Peyer's patch (tissue), 4 donors: ENCODE data around the gene TH. TPM values are rescaled to one million over a fixed set of nuclear protein-coding genes. Genes with fewer than 3 reads are reported as not detected.

ENCODE experiments used
- DNase-seq, 3 donors: peaks; one replicate each; pipeline ENCODE4 v3.0.0-alpha.2; 2017 to 2019
- H3K27ac ChIP-seq, 4 donors: fragments of 200-600 bp; sonication (generic); one replicate each; pipeline ENCODE4 v1.5.1; 2016 to 2019
- H3K27me3 ChIP-seq, 2 donors: fragments of 200-600 bp; sonication (generic); one replicate each; pipeline ENCODE4 v1.5.1; 2019
- H3K36me3 ChIP-seq, 3 donors: fragments of 200-600 bp; sonication (generic); one replicate each; pipeline ENCODE4 v1.5.1; 2016 to 2019
- H3K4me1 ChIP-seq, 4 donors: fragments of 200-600 bp; sonication (generic); one replicate each; pipeline ENCODE4 v1.5.1; 2016 to 2019
- H3K4me3 ChIP-seq, 4 donors: fragments of 200-600 bp; sonication (generic); 1 replicate in 3 of 4; 2 replicates in 1 of 4; pipeline ENCODE4 v1.5.1; 2016 to 2019; ENCODE audit warnings: mild to moderate bottlenecking in 1 of 4
- H3K9me3 ChIP-seq, 4 donors: fragments of 200-600 bp; sonication (generic); one replicate each; pipeline ENCODE4 v1.5.1; 2016 to 2019; ENCODE audit warnings: mild to moderate bottlenecking in 1 of 4
- POLR2A ChIP-seq, 2 donors: fragments of 450-650 bp; IDR thresholded peaks; one replicate each; pipeline ENCODE4 v1.5.1; 2017; ENCODE audit warnings: antibody characterized with exemption in 2 of 2, mild to moderate bottlenecking in 2 of 2, moderate library complexity in 2 of 2
- total RNA-seq, 4 donors: library from RNA; depleted of rRNA; stranded (reverse); fragments of >200 nt; gene quantifications; one replicate each; pipeline ENCODE4 v1.1.0, GENCODE V29; 2016
- TF ChIP-seq, protein P1 (sequence below), 6 experiments: fragments of 450-650 bp in 4 of 6; fragments of 200-600 bp in 2 of 6; sonication (generic) in 1 of 6; IDR thresholded peaks; one replicate each; pipeline ENCODE4 v1.5.1; 2017 to 2019; ENCODE audit warnings: antibody characterized with exemption in 6 of 6, mild to moderate bottlenecking in 3 of 6, moderate library complexity in 1 of 6

The TH gene
- total RNA-seq, 4 donors from 2014 or later: 1.7 TPM; not detected in 3

GRCh38 chr11:2122222-2122906 lies 49.3 kb downstream of the TH start:
- DNase-seq: no peak
- no peak overlapping the region for H3K27ac ChIP-seq
- H3K4me1 ChIP-seq: no peaks in the 10 kb centered on the region
- H3K27me3 ChIP-seq: no peaks in the 10 kb centered on the region
- peaks cover 0 to 2% (median 0%) of the 10 kb centered on the region in 4 donors for H3K9me3 ChIP-seq
- no peaks in the 10 kb centered on the region for H3K36me3 ChIP-seq
- no peak for TF ChIP-seq POLR2A (IDR thresholded peaks at IDR 0.05)
- TF ChIP-seq, protein P1, sequence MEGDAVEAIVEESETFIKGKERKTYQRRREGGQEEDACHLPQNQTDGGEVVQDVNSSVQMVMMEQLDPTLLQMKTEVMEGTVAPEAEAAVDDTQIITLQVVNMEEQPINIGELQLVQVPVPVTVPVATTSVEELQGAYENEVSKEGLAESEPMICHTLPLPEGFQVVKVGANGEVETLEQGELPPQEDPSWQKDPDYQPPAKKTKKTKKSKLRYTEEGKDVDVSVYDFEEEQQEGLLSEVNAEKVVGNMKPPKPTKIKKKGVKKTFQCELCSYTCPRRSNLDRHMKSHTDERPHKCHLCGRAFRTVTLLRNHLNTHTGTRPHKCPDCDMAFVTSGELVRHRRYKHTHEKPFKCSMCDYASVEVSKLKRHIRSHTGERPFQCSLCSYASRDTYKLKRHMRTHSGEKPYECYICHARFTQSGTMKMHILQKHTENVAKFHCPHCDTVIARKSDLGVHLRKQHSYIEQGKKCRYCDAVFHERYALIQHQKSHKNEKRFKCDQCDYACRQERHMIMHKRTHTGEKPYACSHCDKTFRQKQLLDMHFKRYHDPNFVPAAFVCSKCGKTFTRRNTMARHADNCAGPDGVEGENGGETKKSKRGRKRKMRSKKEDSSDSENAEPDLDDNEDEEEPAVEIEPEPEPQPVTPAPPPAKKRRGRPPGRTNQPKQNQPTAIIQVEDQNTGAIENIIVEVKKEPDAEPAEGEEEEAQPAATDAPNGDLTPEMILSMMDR (IDR thresholded peaks at IDR 0.05): no peak
- no peak overlapping the region for H3K4me3 ChIP-seq

DNA sequence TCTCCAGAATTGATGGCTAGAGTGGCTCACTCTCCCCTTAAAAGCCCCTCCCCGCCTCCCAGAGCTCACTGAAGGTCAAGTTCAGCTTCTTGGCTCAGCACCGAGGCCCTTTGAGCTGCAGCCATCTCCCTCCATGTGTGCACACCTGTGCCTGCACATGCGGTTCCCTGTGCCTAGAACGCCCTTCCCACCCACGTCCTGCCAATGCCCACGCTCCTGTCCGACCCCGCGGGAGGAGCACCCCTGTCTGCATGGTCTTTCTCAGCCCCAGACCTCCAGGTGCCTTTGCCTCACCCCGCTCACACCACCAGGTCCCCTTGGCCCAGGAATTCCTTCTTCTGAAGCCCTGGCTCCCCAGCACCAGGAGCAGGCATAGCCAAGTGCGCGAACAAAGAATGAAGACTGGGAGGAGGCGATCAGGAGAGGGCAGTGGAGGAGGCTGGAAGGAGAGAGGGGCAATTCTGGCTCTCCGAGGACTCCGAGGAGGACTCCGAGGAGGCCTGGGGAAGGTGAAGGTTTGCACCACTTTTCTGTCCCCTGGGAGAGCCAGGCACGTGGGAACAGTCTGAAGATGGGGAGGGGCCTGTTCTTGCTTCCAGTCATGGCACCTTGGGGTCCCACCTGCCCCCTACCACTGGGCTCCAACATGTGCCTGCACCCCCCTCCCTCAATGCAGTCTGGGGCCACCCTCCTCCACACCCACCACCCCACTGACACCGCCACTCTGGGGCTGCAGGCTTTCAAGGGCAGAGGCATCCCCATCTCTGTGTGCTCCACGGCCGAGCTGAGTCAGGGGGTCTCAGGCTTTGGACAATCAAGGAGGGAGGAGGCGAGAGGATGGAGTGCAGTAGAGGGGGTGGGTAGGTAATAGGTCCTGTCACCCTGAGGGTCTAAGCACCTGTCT lies 50.1 kb downstream of the TH start:
- Histone ChIP-seq H3K9me3 (peaks cover 0 to 6% (median 0%) of the 10 kb centered on the region in 4 donors), H3K27ac (no peak overlapping the region), H3K36me3 (no peaks in the 10 kb centered on the region), H3K4me3 (no peak overlapping the region), H3K27me3 (no peaks in the 10 kb centered on the region), H3K4me1 (no peaks in the 10 kb centered on the region)
- no peak for DNase-seq
- no peak for TF ChIP-seq POLR2A (IDR thresholded peaks at IDR 0.05)
- TF ChIP-seq, protein P1 (IDR thresholded peaks at IDR 0.05): no peak

DNA sequence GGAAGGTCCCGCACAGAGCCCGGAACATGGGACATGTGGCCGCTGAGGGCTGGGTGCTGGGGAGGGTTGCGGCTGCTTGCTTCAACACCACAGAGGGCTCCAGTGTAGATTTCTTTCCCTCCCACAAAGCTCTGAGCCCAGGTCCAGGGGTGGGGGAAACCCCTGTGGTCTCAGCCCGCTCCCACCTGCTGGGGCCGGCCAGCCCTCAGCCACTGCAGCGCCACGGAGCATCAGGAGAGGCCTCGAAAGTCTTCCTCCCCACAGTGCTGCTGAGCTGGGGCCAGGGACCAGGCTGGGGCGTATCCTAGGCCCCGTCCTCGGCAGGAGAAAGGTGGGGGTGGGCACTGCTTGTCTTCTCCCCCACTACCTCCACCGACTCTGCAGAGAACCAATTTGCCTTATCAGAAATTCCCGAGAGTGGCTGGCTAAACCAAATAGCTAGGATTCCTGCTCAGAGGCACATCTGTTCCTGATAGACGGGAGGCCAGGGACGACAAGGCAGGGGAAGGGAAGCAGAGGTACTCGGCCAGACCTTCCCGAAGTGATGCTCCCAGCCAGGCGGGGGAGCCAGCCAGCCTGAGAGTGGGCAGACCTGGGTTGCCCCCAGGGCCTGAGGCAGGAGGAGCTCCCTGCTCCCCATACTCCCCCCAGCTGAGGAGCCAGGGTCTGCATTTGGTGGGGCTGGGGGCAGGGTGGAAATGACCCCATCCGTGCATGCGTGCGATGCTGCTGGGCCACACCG lies 51.1 kb downstream of the TH start:
- H3K27me3 ChIP-seq: no peaks in the 10 kb centered on the region
- no peak overlapping the region for H3K4me3 ChIP-seq
- H3K9me3 ChIP-seq: peaks cover 0 to 6% (median 0%) of the 10 kb centered on the region in 4 donors
- TF ChIP-seq, protein P1 (IDR thresholded peaks at IDR 0.05): no peak
- no peak for TF ChIP-seq POLR2A (IDR thresholded peaks at IDR 0.05)
- H3K36me3 ChIP-seq: no peaks in the 10 kb centered on the region
- H3K27ac ChIP-seq: no peak overlapping the region
- no peaks in the 10 kb centered on the region for H3K4me1 ChIP-seq
- DNase-seq: no peak

DNA sequence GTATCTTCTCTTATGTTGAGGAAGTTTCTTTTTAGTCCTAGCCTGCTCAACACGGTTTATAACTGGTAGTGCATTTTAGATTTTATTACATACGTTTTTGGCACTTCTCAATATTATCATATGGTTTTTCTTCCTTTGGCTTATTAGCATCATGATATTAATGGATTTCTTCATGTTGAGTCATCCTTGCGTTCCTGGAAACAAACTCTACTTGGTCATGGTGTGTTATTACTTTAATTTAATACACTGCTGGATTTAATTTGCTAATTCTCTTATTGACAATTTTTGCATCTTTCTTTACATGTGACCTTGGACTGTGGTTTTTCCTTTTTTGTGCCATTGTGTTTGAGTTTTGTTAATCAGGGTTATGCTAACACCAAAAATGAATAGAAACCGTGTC lies 52.9 kb downstream of the TH start:
- Histone ChIP-seq H3K36me3 (no peaks in the 10 kb centered on the region), H3K4me3 (no peak overlapping the region), H3K4me1 (no peaks in the 10 kb centered on the region), H3K27ac (no peak overlapping the region), H3K9me3 (peaks cover 0 to 6% (median 0%) of the 10 kb centered on the region in 4 donors), H3K27me3 (no peaks in the 10 kb centered on the region)
- TF ChIP-seq POLR2A (IDR thresholded peaks at IDR 0.05): no peak
- TF ChIP-seq, protein P1 (IDR thresholded peaks at IDR 0.05): no peak
- DNase-seq: no peak

DNA sequence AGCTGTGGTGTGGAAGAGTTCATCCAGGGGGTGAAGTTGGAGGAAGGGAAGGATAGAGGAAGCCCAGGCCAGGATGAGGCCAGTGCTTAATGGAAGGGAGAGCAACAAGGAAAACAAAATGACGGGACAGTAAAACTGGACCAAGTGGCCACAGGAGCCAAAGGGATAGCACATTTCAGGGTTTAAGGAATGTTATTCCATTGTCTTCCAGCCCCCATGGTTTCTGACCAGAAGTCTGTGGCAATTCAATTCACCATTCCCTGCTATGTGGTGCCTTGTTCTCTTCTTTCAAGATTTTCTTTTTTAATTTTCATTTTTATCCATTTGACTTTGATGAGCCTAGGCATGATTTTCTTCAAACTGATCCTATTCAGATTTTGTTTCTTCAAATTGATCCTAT lies 54.9 kb downstream of the TH start:
- Histone ChIP-seq H3K9me3 (peaks cover 0 to 6% (median 0%) of the 10 kb centered on the region in 4 donors), H3K4me1 (no peaks in the 10 kb centered on the region), H3K27ac (no peak overlapping the region), H3K36me3 (no peaks in the 10 kb centered on the region), H3K27me3 (no peaks in the 10 kb centered on the region), H3K4me3 (no peak overlapping the region)
- no peak for DNase-seq
- TF ChIP-seq POLR2A (IDR thresholded peaks at IDR 0.05): no peak
- TF ChIP-seq, protein P1 (IDR thresholded peaks at IDR 0.05): no peak
